Activated T-helper 2 cell treated with anti-CD3 and anti-CD28 coated beads, Interferon-gamma antibody, Interleukin-2, Interleukin-4, amounts not matched to agents 10 μg/mL and 5 μg/mL and 100 μg/mL, durations not matched to agents 14 hours and 24 hours and 36 hours (primary cell): ENCODE data around the gene MPHOSPH8. TPM values are rescaled to one million over a fixed set of nuclear protein-coding genes. Genes with fewer than 3 reads are reported as not detected.

Source experiments
- DNase-seq: peaks from one replicate; pipeline ENCODE4 v3.0.0; 2021; ENCODE audit warnings: low spot score
- H3K27ac Mint-ChIP-seq: one replicate; pipeline ENCODE4 v1.8.0; 2021; ENCODE audit warnings: mixed read lengths
- H3K27me3 Mint-ChIP-seq: one replicate; pipeline ENCODE4 v1.8.0; 2021; ENCODE audit warnings: low read depth, mixed read lengths
- H3K36me3 Mint-ChIP-seq: one replicate; pipeline ENCODE4 v1.8.0; 2021; ENCODE audit warnings: low read depth, mixed read lengths
- H3K4me1 Mint-ChIP-seq: one replicate; pipeline ENCODE4 v1.8.0; 2021; ENCODE audit warnings: low read depth, mixed read lengths
- H3K4me3 Mint-ChIP-seq: one replicate; pipeline ENCODE4 v1.8.0; 2021; ENCODE audit warnings: low read depth, mild to moderate bottlenecking, moderate library complexity, mixed read lengths
- H3K9me3 Mint-ChIP-seq: one replicate; pipeline ENCODE4 v1.8.0; 2021; ENCODE audit warnings: mixed read lengths
- intact Hi-C: fragments of 100-400 bp; cut with micrococcal nuclease; formaldehyde crosslinking; loops from one replicate; pipeline ENCODE4 v1.15.1; 2023
- total RNA-seq: library from RNA; stranded (reverse); gene quantifications from 2 replicates; pipeline ENCODE4 v1.2.3, GENCODE V29; 2022

MPHOSPH8 gene, protein sequence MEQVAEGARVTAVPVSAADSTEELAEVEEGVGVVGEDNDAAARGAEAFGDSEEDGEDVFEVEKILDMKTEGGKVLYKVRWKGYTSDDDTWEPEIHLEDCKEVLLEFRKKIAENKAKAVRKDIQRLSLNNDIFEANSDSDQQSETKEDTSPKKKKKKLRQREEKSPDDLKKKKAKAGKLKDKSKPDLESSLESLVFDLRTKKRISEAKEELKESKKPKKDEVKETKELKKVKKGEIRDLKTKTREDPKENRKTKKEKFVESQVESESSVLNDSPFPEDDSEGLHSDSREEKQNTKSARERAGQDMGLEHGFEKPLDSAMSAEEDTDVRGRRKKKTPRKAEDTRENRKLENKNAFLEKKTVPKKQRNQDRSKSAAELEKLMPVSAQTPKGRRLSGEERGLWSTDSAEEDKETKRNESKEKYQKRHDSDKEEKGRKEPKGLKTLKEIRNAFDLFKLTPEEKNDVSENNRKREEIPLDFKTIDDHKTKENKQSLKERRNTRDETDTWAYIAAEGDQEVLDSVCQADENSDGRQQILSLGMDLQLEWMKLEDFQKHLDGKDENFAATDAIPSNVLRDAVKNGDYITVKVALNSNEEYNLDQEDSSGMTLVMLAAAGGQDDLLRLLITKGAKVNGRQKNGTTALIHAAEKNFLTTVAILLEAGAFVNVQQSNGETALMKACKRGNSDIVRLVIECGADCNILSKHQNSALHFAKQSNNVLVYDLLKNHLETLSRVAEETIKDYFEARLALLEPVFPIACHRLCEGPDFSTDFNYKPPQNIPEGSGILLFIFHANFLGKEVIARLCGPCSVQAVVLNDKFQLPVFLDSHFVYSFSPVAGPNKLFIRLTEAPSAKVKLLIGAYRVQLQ
- total RNA-seq = 43.5 and 46.4 TPM in 2 replicates

DNA sequence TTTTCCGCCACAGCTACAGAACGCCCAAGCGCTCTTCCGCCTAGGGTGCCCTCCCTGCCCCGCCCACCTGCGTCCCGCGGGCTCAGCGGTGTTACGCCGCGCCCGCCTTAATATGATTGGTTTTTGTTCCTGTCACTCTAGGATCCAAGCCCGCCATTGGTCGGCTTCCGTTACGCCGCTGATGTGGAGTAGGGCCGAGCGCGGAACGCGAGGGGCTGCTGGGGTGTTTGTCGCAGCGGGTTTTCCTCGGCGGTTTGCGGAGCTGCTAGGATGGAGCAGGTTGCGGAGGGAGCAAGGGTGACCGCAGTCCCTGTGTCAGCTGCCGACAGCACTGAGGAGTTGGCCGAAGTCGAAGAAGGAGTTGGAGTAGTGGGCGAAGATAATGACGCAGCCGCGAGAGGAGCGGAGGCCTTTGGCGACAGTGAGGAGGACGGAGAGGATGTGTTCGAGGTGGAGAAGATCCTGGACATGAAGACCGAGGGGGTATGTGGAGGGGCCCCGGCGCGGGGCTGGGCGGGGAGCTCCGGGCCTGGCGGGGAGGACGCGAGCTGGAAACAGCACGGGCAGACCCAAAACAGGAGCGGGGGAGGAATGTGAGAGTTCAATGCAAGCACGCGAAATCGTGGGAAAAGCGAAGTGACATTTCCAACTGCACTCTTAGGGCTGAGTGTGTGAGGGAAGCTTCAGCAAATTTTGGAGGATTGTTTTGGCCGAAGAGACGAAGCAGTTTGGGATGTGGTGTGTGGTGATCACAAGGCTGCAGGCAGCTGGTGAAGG, at the start of gene MPHOSPH8:
Gene MPHOSPH8, plus strand, starts transcription at position 181 of the 777 bp plus-strand sequence. Its CDS starts 90 bp downstream, at position 271.
- H3K27ac Mint-ChIP-seq = peak within 1 kb of the TSS; percentile 98
- peaks cover 3% of the 10 kb centered on the region for H3K9me3 Mint-ChIP-seq
- no peaks in the 10 kb centered on the region for H3K27me3 Mint-ChIP-seq
- peak; percentile 91 for DNase-seq
- H3K4me3 Mint-ChIP-seq = peak within 1 kb of the TSS; percentile 99
- H3K36me3 Mint-ChIP-seq = peaks cover 18% of the 10 kb centered on the region
- intact Hi-C loops = loop anchor here (1.0 to 2.0 kb wide), 4 partner anchors 46 to 327 kb away; partner anchors contain the start of gene PSPC1
- peaks cover 19% of the 10 kb centered on the region for H3K4me1 Mint-ChIP-seq

- peaks cover 11% of the 10 kb centered on the region for H3K27me3 Mint-ChIP-seq
- intact Hi-C loops = loop anchor here (1.0 kb wide), 1 partner anchor 46 kb away; the partner anchor contains the start of gene MPHOSPH8
- H3K9me3 Mint-ChIP-seq = peaks cover 10% of the 10 kb centered on the region
- peak; percentile 75 for DNase-seq
- H3K36me3 Mint-ChIP-seq = peaks cover 3% of the 10 kb centered on the region
- peak overlapping the region; percentile 70 for H3K4me3 Mint-ChIP-seq
- H3K27ac Mint-ChIP-seq = peak overlapping the region; percentile 77
- peaks cover 22% of the 10 kb centered on the region for H3K4me1 Mint-ChIP-seq
Observed at GRCh38 chr13:19586904-19587634, 46.4 kb upstream of the MPHOSPH8 start.

DNA sequence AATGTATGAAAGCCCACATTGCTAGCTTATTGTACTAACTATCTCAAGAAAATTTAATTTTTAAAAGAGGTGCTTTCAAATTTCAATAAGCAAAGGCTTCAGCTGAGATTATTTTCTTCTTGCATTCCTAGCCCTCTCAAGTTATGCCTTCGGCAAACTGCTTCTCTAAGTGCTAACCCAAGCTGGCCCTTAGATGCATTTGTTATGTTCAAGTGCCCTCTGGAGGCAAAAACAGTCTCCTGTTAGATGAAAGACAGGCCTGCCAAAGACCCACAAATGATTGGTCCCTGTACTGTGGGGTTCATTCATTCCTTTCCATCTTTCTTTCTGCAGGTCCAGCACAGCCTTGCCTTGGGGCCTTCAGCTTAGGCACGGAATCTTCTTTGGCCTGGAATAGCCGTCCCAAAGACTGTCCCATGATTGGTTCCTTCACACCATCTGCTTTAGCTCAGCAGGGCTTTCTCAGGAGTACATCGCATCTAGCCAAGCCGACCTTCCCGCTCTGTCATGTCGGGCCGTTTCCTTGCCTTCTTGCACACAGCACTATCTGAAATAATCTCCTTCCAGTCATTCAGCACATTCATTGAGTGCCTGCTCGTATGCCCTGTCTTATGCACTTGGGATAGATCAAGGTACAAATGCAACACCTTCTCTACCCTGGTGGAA, 45.7 kb upstream of the MPHOSPH8 start:
- intact Hi-C loops = loop anchor here (1.0 kb wide), 1 partner anchor 46 kb away; the partner anchor contains the start of gene MPHOSPH8

GRCh38 chr13:19589312-19589711, 44.1 kb upstream of the MPHOSPH8 start:
- H3K9me3 Mint-ChIP-seq = peaks cover 10% of the 10 kb centered on the region
- H3K27me3 Mint-ChIP-seq = peaks cover 3% of the 10 kb centered on the region
- no peak for DNase-seq
- intact Hi-C loops = no loop called here
- H3K36me3 Mint-ChIP-seq = peaks cover 3% of the 10 kb centered on the region
- H3K4me1 Mint-ChIP-seq = peaks cover 26% of the 10 kb centered on the region
- no peak overlapping the region for H3K27ac Mint-ChIP-seq
- no peak overlapping the region for H3K4me3 Mint-ChIP-seq

More for the DNA sequence above, 45.7 kb upstream of the MPHOSPH8 start:
- H3K36me3 Mint-ChIP-seq = peaks cover 3% of the 10 kb centered on the region
- peaks cover 24% of the 10 kb centered on the region for H3K4me1 Mint-ChIP-seq
- H3K27ac Mint-ChIP-seq = peak overlapping the region; percentile 77
- peaks cover 8% of the 10 kb centered on the region for H3K27me3 Mint-ChIP-seq
- DNase-seq = no peak
- H3K4me3 Mint-ChIP-seq = peak overlapping the region; percentile 70
- H3K9me3 Mint-ChIP-seq = peaks cover 10% of the 10 kb centered on the region

DNA sequence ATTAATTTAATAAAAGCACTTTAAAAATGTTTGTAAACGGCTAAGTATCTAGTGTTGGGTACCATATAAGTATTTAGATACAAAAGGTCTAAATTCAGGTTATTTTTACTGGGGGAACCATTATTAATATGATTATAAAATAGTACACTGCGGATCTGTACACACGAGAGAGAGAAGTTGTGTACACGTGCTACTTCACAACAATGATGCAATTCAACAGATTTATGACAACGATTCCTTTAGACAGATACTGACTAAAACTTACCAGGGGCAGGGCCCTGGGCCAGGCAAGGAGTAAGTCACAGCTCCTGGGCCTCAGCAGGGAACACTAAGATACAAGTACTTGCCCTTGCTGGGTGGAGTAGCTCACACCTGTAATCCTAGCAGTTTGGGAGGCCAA, 43.0 kb upstream of the MPHOSPH8 start:
- DNase-seq = no peak
- intact Hi-C loops = no loop called here
- Mint-ChIP-seq H3K27ac (no peak overlapping the region), H3K27me3 (peaks cover 5% of the 10 kb centered on the region), H3K9me3 (peaks cover 10% of the 10 kb centered on the region), H3K4me1 (peaks cover 26% of the 10 kb centered on the region), H3K36me3 (peaks cover 3% of the 10 kb centered on the region), H3K4me3 (no peak overlapping the region)

DNA sequence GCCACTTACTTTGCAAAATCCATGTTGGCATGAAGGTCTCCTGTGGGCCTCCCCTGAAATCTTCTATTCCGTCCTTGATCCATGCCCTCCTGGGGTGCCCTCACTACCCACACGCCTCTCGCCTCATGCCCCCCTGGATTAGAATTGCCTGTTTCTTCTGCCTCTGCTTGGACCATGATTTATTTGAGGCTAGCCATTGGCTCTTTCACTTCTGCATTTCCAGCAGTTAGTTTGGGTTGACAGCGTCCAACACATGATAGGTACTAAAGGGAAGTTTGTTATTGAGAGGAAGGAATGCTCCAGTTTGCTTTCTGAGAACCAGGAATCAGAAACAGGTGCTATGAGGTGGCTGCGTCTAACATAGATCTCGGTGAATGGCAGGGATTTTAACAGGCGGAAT, 41.6 kb upstream of the MPHOSPH8 start:
- no peaks in the 10 kb centered on the region for H3K9me3 Mint-ChIP-seq
- no peak for DNase-seq
- intact Hi-C loops = no loop called here
- peaks cover 21% of the 10 kb centered on the region for H3K4me1 Mint-ChIP-seq
- H3K27me3 Mint-ChIP-seq = peaks cover 7% of the 10 kb centered on the region
- no peak overlapping the region for H3K27ac Mint-ChIP-seq
- no peaks in the 10 kb centered on the region for H3K36me3 Mint-ChIP-seq
- H3K4me3 Mint-ChIP-seq = no peak overlapping the region

DNA sequence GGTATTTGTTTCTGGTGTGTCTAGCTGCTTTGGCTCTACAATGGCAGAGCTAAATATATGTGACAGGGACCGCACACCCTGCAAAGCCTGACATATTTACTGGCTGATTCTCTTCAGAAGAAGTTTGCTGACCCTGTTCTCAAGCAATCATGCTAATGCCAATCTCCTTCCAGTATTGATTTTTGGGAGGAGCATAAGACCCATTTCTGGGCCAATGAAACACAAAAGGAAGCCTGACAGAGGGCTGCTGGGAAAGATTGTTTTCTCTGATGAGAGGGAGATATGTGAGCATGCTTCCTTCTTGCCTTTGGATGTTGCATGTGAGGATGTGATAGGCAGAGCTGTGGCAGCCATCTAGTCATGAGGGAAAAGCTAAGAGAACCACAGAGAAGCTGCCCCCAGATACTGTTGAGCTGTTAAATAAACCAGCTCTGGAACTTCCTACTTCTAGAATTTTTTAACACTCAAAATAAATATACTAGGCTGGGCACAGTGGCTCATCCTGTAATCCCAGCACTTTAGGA, 40.7 kb upstream of the MPHOSPH8 start:
- H3K27me3 Mint-ChIP-seq = peaks cover 7% of the 10 kb centered on the region
- no peaks in the 10 kb centered on the region for H3K9me3 Mint-ChIP-seq
- H3K4me3 Mint-ChIP-seq = no peak overlapping the region
- no peaks in the 10 kb centered on the region for H3K36me3 Mint-ChIP-seq
- H3K27ac Mint-ChIP-seq = no peak overlapping the region
- no peak for DNase-seq
- peaks cover 16% of the 10 kb centered on the region for H3K4me1 Mint-ChIP-seq
- intact Hi-C loops = no loop called here

DNA sequence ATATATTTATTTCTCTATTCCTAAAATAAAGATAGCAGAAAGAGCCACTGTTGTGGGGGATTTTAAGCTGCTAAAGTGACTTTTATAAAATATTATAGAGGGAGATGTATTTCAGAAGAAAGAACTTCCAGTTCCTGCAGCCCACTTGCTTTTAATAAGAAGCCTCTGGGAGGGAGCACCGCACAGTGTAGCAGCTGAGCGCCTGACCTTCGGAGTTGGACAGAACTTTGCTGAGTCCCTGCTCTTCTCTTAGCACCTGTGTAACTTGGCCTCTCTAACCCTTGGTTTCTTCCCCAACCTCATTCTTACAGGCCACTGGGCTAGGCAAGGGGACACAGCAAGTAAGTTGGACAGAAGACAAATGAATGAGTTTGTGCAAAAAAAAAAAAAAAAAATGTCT, 37.4 kb upstream of the MPHOSPH8 start:
- no peak overlapping the region for H3K27ac Mint-ChIP-seq
- no peaks in the 10 kb centered on the region for H3K9me3 Mint-ChIP-seq
- H3K4me1 Mint-ChIP-seq = peaks cover 14% of the 10 kb centered on the region

GRCh38 chr13:19596960-19597361, 36.5 kb upstream of the MPHOSPH8 start:
- H3K27me3 Mint-ChIP-seq = peaks cover 21% of the 10 kb centered on the region
- H3K4me1 Mint-ChIP-seq = peaks cover 14% of the 10 kb centered on the region
- no peak for DNase-seq
- no peaks in the 10 kb centered on the region for H3K36me3 Mint-ChIP-seq
- no peak overlapping the region for H3K4me3 Mint-ChIP-seq
- no peak overlapping the region for H3K27ac Mint-ChIP-seq
- H3K9me3 Mint-ChIP-seq = no peaks in the 10 kb centered on the region
- intact Hi-C loops = no loop called here

More for the DNA sequence above, 37.4 kb upstream of the MPHOSPH8 start:
- H3K4me3 Mint-ChIP-seq = no peak overlapping the region
- peaks cover 20% of the 10 kb centered on the region for H3K27me3 Mint-ChIP-seq
- H3K36me3 Mint-ChIP-seq = no peaks in the 10 kb centered on the region
- intact Hi-C loops = no loop called here
- no peak for DNase-seq

- intact Hi-C loops = no loop called here
- Mint-ChIP-seq H3K9me3 (no peaks in the 10 kb centered on the region), H3K4me1 (peaks cover 14% of the 10 kb centered on the region), H3K36me3 (no peaks in the 10 kb centered on the region), H3K27me3 (peaks cover 21% of the 10 kb centered on the region), H3K27ac (no peak overlapping the region), H3K4me3 (no peak overlapping the region)
- no peak for DNase-seq
Observed at GRCh38 chr13:19597523-19597922, 35.9 kb upstream of the MPHOSPH8 start.
